GM12878 (cell line): ENCODE data around the gene CHN2. TPM values are rescaled to one million over a fixed set of nuclear protein-coding genes. Genes with fewer than 3 reads are reported as not detected.

ENCODE experiments used
- ATAC-seq: fragments of 200-7000 bp; cut with Tn5 transposase; 3 replicates; pipeline ENCODE4 v1.9.1; 2020; ENCODE audit warnings: mild to moderate bottlenecking, moderate library complexity
- BruUV-seq: library from RNA; stranded (reverse); fragments of 400-500 nt; replicated peaks from 2 replicates; lab custom pipeline; 2021; lab: Mats Ljungman, UMichigan
- CTCF ChIA-PET: fragments of 300-600 bp; sonication (Branson Sonifier 250); formaldehyde crosslinking; extraction: SDS; loops from one replicate; lab custom pipeline; 2021; ENCODE audit warnings: inconsistent platforms; lab: Yijun Ruan, JAX
- POLR2A ChIA-PET: fragments of 350-600 bp; formaldehyde crosslinking; extraction: SDS; loops from one replicate; lab custom pipeline; 2021; ENCODE audit warnings: inconsistent platforms; lab: Charles Lee
- RAD21 ChIA-PET: fragments of 300-600 bp; sonication (Branson Sonifier 250); formaldehyde crosslinking; loops from one replicate; lab custom pipeline; 2023; ENCODE audit warnings: antibody characterized with exemption; ENCODE audit not compliant: unreplicated experiment; lab: Charles Lee
- SMC1A ChIA-PET: fragments of 300-600 bp; sonication (Branson Sonifier 250); formaldehyde crosslinking; loops from one replicate; lab custom pipeline; 2023; ENCODE audit not compliant: unreplicated experiment, uncharacterized antibody; lab: Charles Lee
- DNase-seq: peaks from one replicate; pipeline ENCODE4 v3.0.0-alpha.2; 2011; ENCODE audit warnings: low read depth, low spot score
- FAIRE-seq: peaks from 3 replicates; lab custom pipeline; 2011; peaks lifted over from hg19 to GRCh38; lab: Jason Lieb, UNC
- H2AFZ ChIP-seq: 2 replicates; pipeline ENCODE4 v1.6.0; 2011; ENCODE audit warnings: low read depth, low read length, control low read depth; ENCODE audit not compliant: control insufficient read depth
- H3K27ac ChIP-seq: 2 replicates; pipeline ENCODE4 v1.5.1; 2011; ENCODE audit warnings: control low read depth; ENCODE audit not compliant: control insufficient read depth, insufficient read depth
- H3K27me3 ChIP-seq, 2 experiments: replicated peaks in 1 of 2; 2 replicates each; pipeline versions ENCODE4 v1.6.0 to v1.6.1; 2011; ENCODE audit warnings: low read length in 1 of 2; ENCODE audit not compliant: control insufficient read depth in 2 of 2, insufficient read depth in 2 of 2
- H3K36me3 ChIP-seq, 2 experiments: 2 replicates each; pipeline ENCODE4 v1.5.1; 2011; ENCODE audit warnings: low read length in 1 of 2; ENCODE audit not compliant: control insufficient read depth in 2 of 2, insufficient read depth in 2 of 2
- H3K4me1 ChIP-seq: 2 replicates; pipeline ENCODE4 v1.6.1; 2011; ENCODE audit warnings: mild to moderate bottlenecking, low read length, moderate library complexity, mixed read lengths; ENCODE audit not compliant: control insufficient read depth, insufficient read depth
- H3K4me2 ChIP-seq: 2 replicates; pipeline ENCODE4 v1.6.0; 2011; ENCODE audit warnings: control low read depth; ENCODE audit not compliant: control insufficient read depth, insufficient read depth
- H3K4me3 ChIP-seq: fragments of 200-600 bp; sonication (generic); 2 replicates; pipeline ENCODE4 v1.5.1; 2016
- H3K79me2 ChIP-seq: 2 replicates; pipeline ENCODE4 v1.6.0; 2011; ENCODE audit warnings: low read length; ENCODE audit not compliant: control insufficient read depth, insufficient read depth
- H3K9ac ChIP-seq: 2 replicates; pipeline ENCODE4 v1.8.0; 2011; ENCODE audit warnings: low read length, control low read depth, mixed read lengths; ENCODE audit not compliant: control insufficient read depth, insufficient read depth
- H3K9me3 ChIP-seq: replicated peaks from 3 replicates; pipeline ENCODE4 v1.5.1; 2011; ENCODE audit warnings: mild to moderate bottlenecking, low read length; ENCODE audit not compliant: control insufficient read depth, insufficient read depth
- H4K20me1 ChIP-seq: 2 replicates; pipeline ENCODE4 v1.6.0; 2011; ENCODE audit not compliant: control insufficient read depth, insufficient read depth
- POLR2AphosphoS5 ChIP-seq: IDR thresholded peaks from 2 replicates; pipeline ENCODE4 v1.6.1; 2011; ENCODE audit warnings: mild to moderate bottlenecking, low read length, inconsistent platforms
- SREBF2 ChIP-seq: IDR thresholded peaks from 2 replicates; pipeline ENCODE4 v1.6.1; 2012; ENCODE audit warnings: mild to moderate bottlenecking, low read length
- SUZ12 ChIP-seq: fragments of 200-600 bp; sonication (generic); IDR thresholded peaks from one replicate; pipeline ENCODE4 v1.6.1; 2018; ENCODE audit warnings: antibody characterized with exemption, mild to moderate bottlenecking; ENCODE audit not compliant: unreplicated experiment
- WGBS: methylation state at CpG from one replicate; pipeline ENCODE4 v1.1.6; 2016; ENCODE audit warnings: low lambda C conversion rate; ENCODE audit not compliant: insufficient replicate concordance, insufficient coverage; ENCODE audit errors: missing lambda C conversion rate; 5-methylcytosine and 5-hydroxymethylcytosine counted together
- in situ Hi-C: fragments of 300-500 bp; cut with MboI; formaldehyde crosslinking; loops from 9 replicates; pipeline ENCODE4 v1.14.3; 2018; ENCODE audit warnings: mixed read lengths
- intact Hi-C: fragments of 100-400 bp; cut with micrococcal nuclease; formaldehyde crosslinking; loops from one replicate; pipeline ENCODE4 v1.14.2; 2022; ENCODE audit not compliant: unreplicated experiment
- polyA plus RNA-seq, 11 experiments: library from polyadenylated mRNA; depleted of rRNA in 4 of 11; unstranded in 6 of 11; stranded (reverse) in 5 of 11; fragments of >200 nt; fragmentation: Nextera tagmentation in 4 of 11; fragmentation: Illumina TruSeq in 1 of 11; extraction: Ambion mirVana in 4 of 11; extraction: Trizol in 1 of 11; gene quantifications; 1 replicate in 1 of 11; 2 replicates in 10 of 11; pipeline versions ENCODE4 v1.2.1 to v1.2.3, GENCODE V29; 2011 to 2016; ENCODE audit warnings: inconsistent platforms in 2 of 11, missing spikeins in 2 of 11, low read depth in 1 of 11
- total RNA-seq, 4 experiments: library from RNA; depleted of rRNA in 3 of 4; stranded (reverse); fragments of >200 nt in 3 of 4; fragmentation: Illumina TruSeq in 1 of 4; extraction: Trizol in 1 of 4; gene quantifications; 2 replicates each; pipeline versions ENCODE4 v1.2.1 to v1.2.3, GENCODE V29; 2013 to 2021
- TF ChIP-seq, protein P1 (sequence below): IDR thresholded peaks from 2 replicates; pipeline ENCODE4 v1.6.1; 2011; ENCODE audit warnings: borderline replicate concordance, low read depth, mild to moderate bottlenecking, moderate library complexity, low read length; ENCODE audit not compliant: insufficient read depth, poor library complexity, severe bottlenecking
- TF ChIP-seq, protein P2 (sequence below): fragments of 450-650 bp; IDR thresholded peaks from 2 replicates; pipeline ENCODE4 v1.6.1; 2017; ENCODE audit warnings: borderline replicate concordance
- TF ChIP-seq, protein P3 (sequence below): fragments of 450-650 bp; IDR thresholded peaks from 2 replicates; pipeline ENCODE4 v1.6.1; 2016; ENCODE audit warnings: mild to moderate bottlenecking

Gene CHN2
- total and polyA plus RNA-seq, 10 of the 15 experiments (the other 5 are each of a cell fraction or from before 2014, with no cell fraction given): 0.11 to 3.8 (median 0.37) TPM; not detected in 2

DNA sequence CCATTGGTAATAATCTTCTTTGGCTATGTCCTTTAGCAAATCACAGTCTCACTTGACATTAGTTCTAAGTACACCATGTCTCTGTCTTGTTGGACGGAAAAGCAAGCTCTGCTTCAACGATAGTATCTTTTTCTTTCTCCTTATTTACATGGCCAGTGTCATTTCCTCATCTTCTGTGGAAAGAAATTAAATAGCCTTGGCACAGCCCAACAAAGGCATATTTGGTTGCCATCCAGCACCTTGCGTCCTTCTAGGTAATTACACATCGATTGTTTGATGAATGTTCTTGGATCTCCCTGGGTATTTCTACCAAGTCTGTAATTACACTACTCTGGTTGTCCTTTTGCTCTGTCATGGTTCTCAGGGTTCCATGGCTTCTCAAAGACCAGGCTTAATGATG is 183.1 kb downstream of the CHN2 start:
- ChIA-PET RAD21 (no interaction called here), CTCF (interaction anchor here (1.0 kb wide), 1 partner anchor 188 kb away, joined by 3 read pairs; no protein-coding TSS in a partner anchor), POLR2A (no interaction called here), SMC1A (interaction anchor here (0.9 to 1.1 kb wide), 2 partner anchors 31 to 138 kb away, joined by 3 to 4 read pairs; no protein-coding TSS in a partner anchor)
- in situ Hi-C loops (no loop called here), intact Hi-C loops (no loop called here)
- 36% methylated on average over 4 of the region's 4 CpGs for WGBS
- TF ChIP-seq, protein P1, sequence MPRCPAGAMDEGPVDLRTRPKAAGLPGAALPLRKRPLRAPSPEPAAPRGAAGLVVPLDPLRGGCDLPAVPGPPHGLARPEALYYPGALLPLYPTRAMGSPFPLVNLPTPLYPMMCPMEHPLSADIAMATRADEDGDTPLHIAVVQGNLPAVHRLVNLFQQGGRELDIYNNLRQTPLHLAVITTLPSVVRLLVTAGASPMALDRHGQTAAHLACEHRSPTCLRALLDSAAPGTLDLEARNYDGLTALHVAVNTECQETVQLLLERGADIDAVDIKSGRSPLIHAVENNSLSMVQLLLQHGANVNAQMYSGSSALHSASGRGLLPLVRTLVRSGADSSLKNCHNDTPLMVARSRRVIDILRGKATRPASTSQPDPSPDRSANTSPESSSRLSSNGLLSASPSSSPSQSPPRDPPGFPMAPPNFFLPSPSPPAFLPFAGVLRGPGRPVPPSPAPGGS: no peak
- TF ChIP-seq SREBF2: no peak
- TF ChIP-seq POLR2AphosphoS5: no peak
- no peak for TF ChIP-seq SUZ12
- TF ChIP-seq, protein P2, sequence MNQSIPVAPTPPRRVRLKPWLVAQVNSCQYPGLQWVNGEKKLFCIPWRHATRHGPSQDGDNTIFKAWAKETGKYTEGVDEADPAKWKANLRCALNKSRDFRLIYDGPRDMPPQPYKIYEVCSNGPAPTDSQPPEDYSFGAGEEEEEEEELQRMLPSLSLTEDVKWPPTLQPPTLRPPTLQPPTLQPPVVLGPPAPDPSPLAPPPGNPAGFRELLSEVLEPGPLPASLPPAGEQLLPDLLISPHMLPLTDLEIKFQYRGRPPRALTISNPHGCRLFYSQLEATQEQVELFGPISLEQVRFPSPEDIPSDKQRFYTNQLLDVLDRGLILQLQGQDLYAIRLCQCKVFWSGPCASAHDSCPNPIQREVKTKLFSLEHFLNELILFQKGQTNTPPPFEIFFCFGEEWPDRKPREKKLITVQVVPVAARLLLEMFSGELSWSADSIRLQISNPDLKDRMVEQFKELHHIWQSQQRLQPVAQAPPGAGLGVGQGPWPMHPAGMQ: no peak
- TF ChIP-seq, protein P3, sequence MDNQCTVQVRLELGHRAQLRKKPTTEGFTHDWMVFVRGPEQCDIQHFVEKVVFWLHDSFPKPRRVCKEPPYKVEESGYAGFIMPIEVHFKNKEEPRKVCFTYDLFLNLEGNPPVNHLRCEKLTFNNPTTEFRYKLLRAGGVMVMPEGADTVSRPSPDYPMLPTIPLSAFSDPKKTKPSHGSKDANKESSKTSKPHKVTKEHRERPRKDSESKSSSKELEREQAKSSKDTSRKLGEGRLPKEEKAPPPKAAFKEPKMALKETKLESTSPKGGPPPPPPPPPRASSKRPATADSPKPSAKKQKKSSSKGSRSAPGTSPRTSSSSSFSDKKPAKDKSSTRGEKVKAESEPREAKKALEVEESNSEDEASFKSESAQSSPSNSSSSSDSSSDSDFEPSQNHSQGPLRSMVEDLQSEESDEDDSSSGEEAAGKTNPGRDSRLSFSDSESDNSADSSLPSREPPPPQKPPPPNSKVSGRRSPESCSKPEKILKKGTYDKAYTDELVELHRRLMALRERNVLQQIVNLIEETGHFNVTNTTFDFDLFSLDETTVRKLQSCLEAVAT: no peak
- Histone ChIP-seq H3K36me3 (no peaks in the 10 kb centered on the region), H3K4me1 (no peaks in the 10 kb centered on the region), H4K20me1 (no peaks in the 10 kb centered on the region), H3K4me3 (no peak overlapping the region), H3K27me3 (peaks cover 0 to 2% of the 10 kb centered on the region in 2 experiments; a peak in 1 of 4 replicates), H3K27ac (no peak overlapping the region), H3K79me2 (no peaks in the 10 kb centered on the region), H2AFZ (no peak overlapping the region), H3K9ac (no peak overlapping the region), H3K4me2 (no peak overlapping the region), H3K9me3 (no peaks in the 10 kb centered on the region)
- FAIRE-seq (no peak), ATAC-seq (no peak), DNase-seq (no peak)
- no TSS peak for BruUV-seq
